ENCODE results near the gene ZNF765. TPM values are rescaled to one million over a fixed set of nuclear protein-coding genes. Genes with fewer than 3 reads are reported as not detected.

ZNF765 gene
- total RNA-seq, 1 donor: 15.6 TPM

- DNase-seq (ENCODE audit: insufficient read length, low spot score, missing footprints): no peak
- no peak overlapping the region for H3K4me2 ChIP-seq (ENCODE audit: insufficient read depth, low read length)
- H3K36me3 ChIP-seq (ENCODE audit: insufficient read depth, low read length): peaks cover 3% of the 10 kb centered on the region
- no peaks in the 10 kb centered on the region for H4K20me1 ChIP-seq (ENCODE audit: insufficient read depth, low read length)
- H3K9me3 ChIP-seq (ENCODE audit: low read depth, low read length): no peaks in the 10 kb centered on the region
- no peaks in the 10 kb centered on the region for H3K79me2 ChIP-seq (ENCODE audit: insufficient read depth, low read length)
- no peak overlapping the region for H3K4me3 ChIP-seq (ENCODE audit: insufficient read depth, low read length)
- H2AFZ ChIP-seq (ENCODE audit: low read length): no peak overlapping the region
- no peak overlapping the region for H3K27ac ChIP-seq (ENCODE audit: low read depth, low read length)
- no peaks in the 10 kb centered on the region for H3K4me1 ChIP-seq (ENCODE audit: insufficient read depth, low read length)
- TF ChIP-seq, protein P1, sequence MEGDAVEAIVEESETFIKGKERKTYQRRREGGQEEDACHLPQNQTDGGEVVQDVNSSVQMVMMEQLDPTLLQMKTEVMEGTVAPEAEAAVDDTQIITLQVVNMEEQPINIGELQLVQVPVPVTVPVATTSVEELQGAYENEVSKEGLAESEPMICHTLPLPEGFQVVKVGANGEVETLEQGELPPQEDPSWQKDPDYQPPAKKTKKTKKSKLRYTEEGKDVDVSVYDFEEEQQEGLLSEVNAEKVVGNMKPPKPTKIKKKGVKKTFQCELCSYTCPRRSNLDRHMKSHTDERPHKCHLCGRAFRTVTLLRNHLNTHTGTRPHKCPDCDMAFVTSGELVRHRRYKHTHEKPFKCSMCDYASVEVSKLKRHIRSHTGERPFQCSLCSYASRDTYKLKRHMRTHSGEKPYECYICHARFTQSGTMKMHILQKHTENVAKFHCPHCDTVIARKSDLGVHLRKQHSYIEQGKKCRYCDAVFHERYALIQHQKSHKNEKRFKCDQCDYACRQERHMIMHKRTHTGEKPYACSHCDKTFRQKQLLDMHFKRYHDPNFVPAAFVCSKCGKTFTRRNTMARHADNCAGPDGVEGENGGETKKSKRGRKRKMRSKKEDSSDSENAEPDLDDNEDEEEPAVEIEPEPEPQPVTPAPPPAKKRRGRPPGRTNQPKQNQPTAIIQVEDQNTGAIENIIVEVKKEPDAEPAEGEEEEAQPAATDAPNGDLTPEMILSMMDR (IDR thresholded peaks at IDR 0.05; ENCODE audit: extremely low read depth, low read depth, low read length): no peak
- no peaks in the 10 kb centered on the region for H3K27me3 ChIP-seq (ENCODE audit: insufficient read depth, low read length)
Observed at GRCh38 chr19:53374743-53375142, 20.2 kb upstream of the ZNF765 start.

DNA sequence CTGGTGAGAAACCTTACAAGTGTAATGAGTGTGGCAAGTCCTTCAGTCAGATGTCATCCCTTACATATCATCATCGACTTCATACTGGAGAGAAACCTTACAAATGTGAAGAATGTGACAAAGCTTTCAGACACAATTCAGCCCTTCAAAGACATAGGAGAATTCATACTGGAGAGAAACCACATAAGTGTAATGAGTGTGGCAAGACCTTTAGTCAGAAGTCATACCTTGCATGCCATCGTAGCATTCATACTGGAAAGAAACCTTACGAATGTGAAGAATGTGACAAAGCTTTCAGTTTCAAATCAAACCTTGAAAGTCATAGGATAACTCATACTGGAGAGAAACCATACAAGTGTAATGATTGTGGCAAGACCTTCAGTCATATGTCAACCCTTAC is 13.6 kb upstream of the ZNF765 start:
- peaks cover 6% of the 10 kb centered on the region for H3K36me3 ChIP-seq (ENCODE audit: insufficient read depth, low read length)
- no peaks in the 10 kb centered on the region for H4K20me1 ChIP-seq (ENCODE audit: insufficient read depth, low read length)
- H3K9me3 ChIP-seq (ENCODE audit: low read depth, low read length): peaks cover 15% of the 10 kb centered on the region
- H2AFZ ChIP-seq (ENCODE audit: low read length): no peak overlapping the region
- H3K27ac ChIP-seq (ENCODE audit: low read depth, low read length): no peak overlapping the region
- no peak for DNase-seq (ENCODE audit: insufficient read length, low spot score, missing footprints)
- no peaks in the 10 kb centered on the region for H3K79me2 ChIP-seq (ENCODE audit: insufficient read depth, low read length)
- TF ChIP-seq, protein P1 (IDR thresholded peaks at IDR 0.05; ENCODE audit: extremely low read depth, low read depth, low read length): no peak
- H3K4me3 ChIP-seq (ENCODE audit: insufficient read depth, low read length): no peak overlapping the region
- no peak overlapping the region for H3K4me2 ChIP-seq (ENCODE audit: insufficient read depth, low read length)
- H3K27me3 ChIP-seq (ENCODE audit: insufficient read depth, low read length): no peaks in the 10 kb centered on the region
- H3K4me1 ChIP-seq (ENCODE audit: insufficient read depth, low read length): no peaks in the 10 kb centered on the region

GRCh38 chr19:53388168-53388567 is 6.8 kb upstream of the ZNF765 start:
- H3K36me3 ChIP-seq (ENCODE audit: insufficient read depth, low read length): no peaks in the 10 kb centered on the region
- no peak overlapping the region for H3K27ac ChIP-seq (ENCODE audit: low read depth, low read length)
- H3K27me3 ChIP-seq (ENCODE audit: insufficient read depth, low read length): no peaks in the 10 kb centered on the region
- no peaks in the 10 kb centered on the region for H3K4me1 ChIP-seq (ENCODE audit: insufficient read depth, low read length)
- no peak overlapping the region for H3K4me2 ChIP-seq (ENCODE audit: insufficient read depth, low read length)
- peak; percentile 35 for DNase-seq (ENCODE audit: insufficient read length, low spot score, missing footprints)
- H3K4me3 ChIP-seq (ENCODE audit: insufficient read depth, low read length): no peak overlapping the region
- H3K9me3 ChIP-seq (ENCODE audit: low read depth, low read length): peaks cover 4% of the 10 kb centered on the region
- H4K20me1 ChIP-seq (ENCODE audit: insufficient read depth, low read length): no peaks in the 10 kb centered on the region
- H2AFZ ChIP-seq (ENCODE audit: low read length): no peak overlapping the region
- TF ChIP-seq, protein P1 (IDR thresholded peaks at IDR 0.05; ENCODE audit: extremely low read depth, low read depth, low read length): no peak
- H3K79me2 ChIP-seq (ENCODE audit: insufficient read depth, low read length): no peaks in the 10 kb centered on the region

DNA sequence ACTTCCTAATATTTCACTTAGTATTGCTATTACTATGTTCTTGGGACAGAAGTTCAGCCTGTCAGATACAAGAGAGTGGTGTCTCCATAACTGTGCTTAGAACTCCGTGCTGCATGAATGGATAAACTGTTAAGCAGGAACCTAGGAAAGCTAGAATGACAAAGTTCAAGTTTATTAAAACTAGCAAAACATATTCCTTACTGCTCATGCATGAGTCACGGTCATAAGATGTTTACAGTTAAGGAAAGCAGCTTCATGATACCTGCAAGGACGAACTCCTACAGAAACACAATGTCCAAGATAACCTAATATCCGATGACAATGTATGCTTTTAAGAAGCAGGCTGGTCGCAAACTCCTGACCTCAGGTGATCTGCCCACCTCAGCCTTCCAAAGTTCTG is 6.0 kb upstream of the ZNF765 start:
- Histone ChIP-seq H3K4me3 (ENCODE audit: insufficient read depth, low read length) (no peak overlapping the region), H3K9me3 (ENCODE audit: low read depth, low read length) (peaks cover 2% of the 10 kb centered on the region), H3K79me2 (ENCODE audit: insufficient read depth, low read length) (no peaks in the 10 kb centered on the region), H3K36me3 (ENCODE audit: insufficient read depth, low read length) (no peaks in the 10 kb centered on the region), H4K20me1 (ENCODE audit: insufficient read depth, low read length) (no peaks in the 10 kb centered on the region), H3K4me1 (ENCODE audit: insufficient read depth, low read length) (peaks cover under 1% of the 10 kb centered on the region), H3K27ac (ENCODE audit: low read depth, low read length) (no peak overlapping the region), H3K4me2 (ENCODE audit: insufficient read depth, low read length) (no peak overlapping the region), H3K27me3 (ENCODE audit: insufficient read depth, low read length) (no peaks in the 10 kb centered on the region), H2AFZ (ENCODE audit: low read length) (no peak overlapping the region)
- DNase-seq (ENCODE audit: insufficient read length, low spot score, missing footprints): no peak
- TF ChIP-seq, protein P1 (IDR thresholded peaks at IDR 0.05; ENCODE audit: extremely low read depth, low read depth, low read length): no peak

Data from osteoblast (primary cell).